Nephron progenitor cell (in vitro differentiated cells): ENCODE results near the gene NGRN.
"Not testable (repeated sequence)": the region's sequence is repeated elsewhere in the genome, so short reads cannot be mapped to it uniquely, and the experiment has no call there.

Experiments used
- DNase-seq: peaks from one replicate; pipeline ENCODE4 v3.0.0; 2021
- H3K27ac Mint-ChIP-seq: 2 replicates; pipeline ENCODE4 v1.8.0; 2021; ENCODE audit warnings: mild to moderate bottlenecking, moderate library complexity, mixed read lengths
- H3K27me3 Mint-ChIP-seq: 2 replicates; pipeline ENCODE4 v1.8.0; 2021; ENCODE audit warnings: mild to moderate bottlenecking, low read depth, mixed read lengths; ENCODE audit not compliant: poor library complexity
- H3K36me3 Mint-ChIP-seq: 2 replicates; pipeline ENCODE4 v1.8.0; 2021; ENCODE audit warnings: low read depth, mixed read lengths
- H3K4me1 Mint-ChIP-seq: 2 replicates; pipeline ENCODE4 v1.8.0; 2021; ENCODE audit warnings: mixed read lengths
- H3K4me3 Mint-ChIP-seq: 2 replicates; pipeline ENCODE4 v1.8.0; 2021; ENCODE audit warnings: mild to moderate bottlenecking, moderate library complexity, mixed read lengths
- H3K9me3 Mint-ChIP-seq: 2 replicates; pipeline ENCODE4 v1.8.0; 2021; ENCODE audit warnings: mild to moderate bottlenecking, moderate library complexity, mixed read lengths
- CTCF ChIP-seq: fragments of 200-600 bp; sonication (generic); IDR thresholded peaks from 2 replicates; pipeline ENCODE4 v1.5.0; 2021; ENCODE audit warnings: antibody characterized with exemption

Gene NGRN

GRCh38 chr15:90286678-90287077 is 21.2 kb downstream of the NGRN start:
- no peak for DNase-seq
- TF ChIP-seq CTCF, result peak; percentile 22
- Mint-ChIP-seq H3K27ac (no peak overlapping the region), H3K27me3 (peaks cover 3% of the 10 kb centered on the region), H3K4me3 (no peak overlapping the region), H3K4me1 (peaks cover 5% of the 10 kb centered on the region), H3K9me3 (no peaks in the 10 kb centered on the region), H3K36me3 (peaks cover 4% of the 10 kb centered on the region)

- no peak overlapping the region for H3K4me3 Mint-ChIP-seq
- H3K36me3 Mint-ChIP-seq, result peaks cover 4% of the 10 kb centered on the region
- DNase-seq, result no peak
- peaks cover 5% of the 10 kb centered on the region for H3K4me1 Mint-ChIP-seq
- no peak overlapping the region for H3K27ac Mint-ChIP-seq
- no peak for TF ChIP-seq CTCF
- H3K27me3 Mint-ChIP-seq, result peaks cover 3% of the 10 kb centered on the region
- H3K9me3 Mint-ChIP-seq, result no peaks in the 10 kb centered on the region
Observed at GRCh38 chr15:90287101-90287500, 21.6 kb downstream of the NGRN start.

GRCh38 chr15:90287946-90288345 is 22.5 kb downstream of the NGRN start:
- H3K4me3 Mint-ChIP-seq, result no peak overlapping the region

GRCh38 chr15:90291679-90292356 is 26.3 kb downstream of the NGRN start:
- H3K4me3 Mint-ChIP-seq, result no peak overlapping the region
- no peaks in the 10 kb centered on the region for H3K36me3 Mint-ChIP-seq
- H3K9me3 Mint-ChIP-seq, result no peaks in the 10 kb centered on the region
- DNase-seq, result no peak
- no peak for TF ChIP-seq CTCF
- H3K27ac Mint-ChIP-seq, result no peak overlapping the region
- H3K4me1 Mint-ChIP-seq, result peaks cover 13% of the 10 kb centered on the region
- peaks cover 12% of the 10 kb centered on the region for H3K27me3 Mint-ChIP-seq

More at GRCh38 chr15:90287946-90288345, 22.5 kb downstream of the NGRN start:
- Mint-ChIP-seq H3K9me3 (no peaks in the 10 kb centered on the region), H3K4me1 (peaks cover 5% of the 10 kb centered on the region), H3K27me3 (peaks cover 4% of the 10 kb centered on the region), H3K27ac (no peak overlapping the region), H3K36me3 (peaks cover 4% of the 10 kb centered on the region)
- DNase-seq, result no peak
- no peak for TF ChIP-seq CTCF

GRCh38 chr15:90293040-90293810 is 27.8 kb downstream of the NGRN start:
- H3K4me1 Mint-ChIP-seq, H3K4me3 Mint-ChIP-seq, H3K9me3 Mint-ChIP-seq, H3K36me3 Mint-ChIP-seq, H3K27ac Mint-ChIP-seq: not testable (repeated sequence)
- peak; percentile 80 for DNase-seq
- peak; percentile 78 for TF ChIP-seq CTCF
- H3K27me3 Mint-ChIP-seq, result peaks cover 12% of the 10 kb centered on the region
